Neural cell (in vitro differentiated cells): ENCODE measurements around the gene HEBP1.

Source experiments
- CTCF ChIP-seq: fragments of 450-650 bp; IDR thresholded peaks from 2 replicates; pipeline ENCODE4 v1.5.1; 2014; ENCODE audit warnings: antibody characterized with exemption, mild to moderate bottlenecking, moderate library complexity; ENCODE audit not compliant: poor library complexity, severe bottlenecking
- EP300 ChIP-seq: fragments of 450-650 bp; conservative IDR thresholded peaks from 2 replicates; pipeline ENCODE4 v1.6.1; 2014; ENCODE audit warnings: antibody characterized with exemption, mild to moderate bottlenecking, moderate library complexity; ENCODE audit not compliant: poor library complexity, severe bottlenecking
- POLR2AphosphoS5 ChIP-seq: IDR thresholded peaks from 2 replicates; pipeline ENCODE4 v1.6.1; 2012
- RAD21 ChIP-seq: fragments of 450-650 bp; conservative IDR thresholded peaks from 2 replicates; pipeline ENCODE4 v1.6.1; 2014; ENCODE audit warnings: antibody characterized with exemption, mild to moderate bottlenecking, moderate library complexity
- TAF1 ChIP-seq: IDR thresholded peaks from 2 replicates; pipeline ENCODE4 v1.6.1; 2012; ENCODE audit warnings: low read depth

GRCh38 chr12:12979126-12979525 is 20.9 kb downstream of the HEBP1 start:
- TF ChIP-seq CTCF (no peak), POLR2AphosphoS5 (no peak), RAD21 (no peak), TAF1 (no peak), EP300 (no peak)
